Activated CD8-positive, alpha-beta memory T cell treated with anti-CD3 and anti-CD28 coated beads, Interleukin-2, amount 50 U/mL, for 1 hour (primary cell): Measurements from ENCODE around the gene SOX1.

ENCODE experiments used
- DNase-seq: peaks from one replicate; pipeline ENCODE4 v3.0.0-alpha.2; 2020; ENCODE audit errors: extremely low read depth

Gene SOX1

DNA sequence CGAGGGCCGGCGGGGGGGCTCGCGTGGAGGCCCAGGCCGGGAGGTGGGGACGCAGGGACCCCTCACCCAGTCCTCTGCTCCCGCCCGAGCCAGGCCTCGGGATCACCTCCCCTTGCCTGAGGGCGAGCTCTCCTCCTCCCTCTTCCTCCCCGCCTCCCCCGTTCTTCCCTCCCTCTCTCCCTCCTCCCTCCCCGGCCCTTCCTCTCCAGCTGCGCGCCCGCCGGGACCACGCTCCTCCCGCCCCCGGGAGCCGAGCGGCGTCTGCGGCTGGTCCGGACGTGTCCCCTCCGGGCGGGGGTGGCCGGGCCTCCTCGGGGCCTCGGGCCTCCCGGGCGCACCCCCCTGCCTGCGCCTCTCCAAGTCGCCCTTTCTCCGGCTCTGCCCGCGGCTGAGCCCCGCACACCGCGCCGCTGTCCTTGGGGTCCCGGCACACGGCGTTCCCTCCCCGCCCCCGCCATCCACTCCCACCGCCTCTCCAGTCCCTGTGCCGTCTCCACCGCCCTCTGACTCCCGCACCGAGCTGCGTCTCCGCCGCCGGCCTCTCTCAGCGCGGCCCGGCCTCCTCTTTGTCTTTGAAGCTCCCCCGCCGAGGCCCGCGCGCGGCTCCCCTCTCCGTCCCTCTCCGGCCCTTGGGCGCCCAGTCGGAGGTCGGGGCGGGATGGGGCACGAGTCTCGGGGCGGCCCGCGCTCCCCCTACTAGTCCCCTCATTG lies 5.7 kb downstream of the SOX1 start:
- DNase-seq: no peak

DNA sequence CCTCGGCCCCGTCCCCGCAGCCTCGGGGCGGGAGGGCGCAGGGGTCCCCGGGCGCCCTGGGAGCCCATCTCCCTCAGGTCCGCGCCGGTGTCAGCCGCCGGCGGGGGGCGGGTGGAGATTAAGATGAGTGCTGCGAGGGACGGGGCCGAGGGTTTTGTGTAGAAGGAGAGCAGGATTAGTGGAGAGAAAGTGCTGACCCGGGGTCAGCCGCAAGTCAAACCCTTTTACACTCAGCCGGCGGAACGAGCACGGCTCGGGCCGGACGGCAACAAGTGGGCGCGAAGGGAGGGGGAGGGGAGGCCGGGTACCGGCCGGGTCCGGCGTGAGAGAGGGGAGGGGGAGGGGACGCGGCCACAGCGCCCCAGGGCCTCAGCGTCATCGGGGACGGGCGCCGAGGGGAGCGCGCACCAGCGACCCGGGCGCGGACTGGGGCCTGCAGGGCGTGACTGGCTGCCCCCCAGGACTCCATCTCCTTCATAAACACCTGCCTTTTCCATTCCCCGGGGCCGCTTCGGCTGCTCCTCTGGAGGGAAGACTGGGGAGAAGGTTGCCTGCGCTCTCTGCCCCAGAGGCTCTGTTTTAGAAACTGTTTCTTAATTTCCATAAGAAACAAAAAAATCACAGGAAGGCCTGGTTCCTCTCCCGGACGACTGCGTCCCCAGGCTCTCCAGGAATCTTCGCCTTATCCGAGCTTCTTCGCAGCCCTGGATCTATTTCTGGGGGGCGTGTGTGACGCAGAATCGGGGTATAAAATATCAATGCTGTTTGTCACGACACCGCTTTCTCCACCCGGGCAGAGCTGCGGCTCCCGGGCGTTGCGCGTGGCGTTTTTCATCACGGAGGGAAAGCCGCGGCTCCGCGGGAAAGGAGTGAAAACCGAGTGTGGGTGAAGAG lies 6.5 kb downstream of the SOX1 start:
- DNase-seq: no peak

DNA sequence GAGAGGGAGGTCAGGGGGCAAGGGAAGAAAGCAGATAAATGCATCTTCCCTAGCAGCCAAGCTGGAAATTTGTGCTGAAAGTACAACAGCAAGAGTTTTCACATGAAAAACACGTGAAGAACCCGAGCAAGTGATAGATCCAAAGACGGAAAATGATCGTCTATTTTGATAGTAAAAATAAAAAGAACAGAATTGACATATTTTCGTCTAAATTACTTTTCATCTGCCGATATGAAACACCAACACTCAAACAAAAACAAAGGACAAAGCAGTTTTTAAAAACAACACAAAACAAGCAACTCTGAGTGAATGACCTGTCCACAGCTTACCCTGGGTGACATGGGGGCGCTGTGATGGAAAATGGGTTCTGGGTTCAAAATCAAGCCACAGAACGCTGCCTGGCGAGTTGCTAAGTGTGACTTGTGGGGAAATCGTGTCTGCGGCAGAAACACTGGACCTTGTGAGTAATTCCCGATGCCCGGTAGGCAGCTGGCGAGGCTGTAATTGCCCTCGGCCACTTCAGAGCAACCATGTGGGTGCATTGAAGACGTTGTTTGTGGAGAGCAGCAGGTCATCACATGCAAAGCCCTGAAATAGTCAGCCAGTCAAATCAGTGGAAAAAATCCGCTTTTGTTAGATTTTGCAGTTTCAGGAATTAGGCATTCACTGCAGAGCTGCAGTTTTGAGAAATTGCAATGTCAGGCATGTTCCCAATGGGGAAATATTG lies 7.4 kb downstream of the SOX1 start:
- DNase-seq: no peak

DNA sequence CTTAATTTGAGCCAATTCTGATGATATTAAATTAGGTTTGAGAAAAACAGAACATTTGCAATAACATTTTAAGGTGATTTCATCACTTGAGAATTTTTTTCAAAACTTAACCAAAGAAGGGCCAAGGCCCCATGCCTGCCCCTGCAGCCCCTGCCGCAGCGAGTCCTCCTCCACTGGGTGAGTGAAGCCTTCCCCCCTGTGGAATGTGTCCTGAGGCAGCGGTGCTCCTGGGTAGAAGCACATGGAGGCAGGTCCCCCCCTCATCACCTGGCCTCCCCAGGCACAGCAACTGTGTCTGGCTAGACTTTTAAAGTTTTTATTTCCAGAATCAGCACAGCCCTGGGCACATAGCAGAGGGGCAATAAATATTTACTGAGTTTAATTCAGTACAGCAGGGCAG lies 10.8 kb downstream of the SOX1 start:
- DNase-seq: no peak

DNA sequence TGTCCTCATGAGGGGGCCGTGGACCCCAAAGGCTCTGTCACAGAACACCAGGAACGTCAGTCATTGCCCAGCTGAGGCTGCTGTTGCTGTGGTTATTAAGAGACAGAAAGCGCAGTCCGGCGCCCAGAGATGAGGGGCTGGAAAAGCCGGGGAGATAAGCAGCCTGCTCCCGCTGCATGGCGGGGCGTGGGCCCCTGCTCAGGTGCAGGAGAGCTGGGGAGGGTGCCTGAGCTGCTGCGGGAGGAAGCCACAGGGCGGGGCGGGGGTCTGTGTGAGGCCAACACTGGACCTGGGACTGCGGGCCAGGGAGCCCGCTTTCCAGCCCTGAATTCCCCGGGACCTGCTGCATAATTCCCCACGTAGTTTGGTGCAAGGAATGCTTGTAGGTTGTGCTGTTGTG lies 11.3 kb downstream of the SOX1 start:
- DNase-seq: no peak

DNA sequence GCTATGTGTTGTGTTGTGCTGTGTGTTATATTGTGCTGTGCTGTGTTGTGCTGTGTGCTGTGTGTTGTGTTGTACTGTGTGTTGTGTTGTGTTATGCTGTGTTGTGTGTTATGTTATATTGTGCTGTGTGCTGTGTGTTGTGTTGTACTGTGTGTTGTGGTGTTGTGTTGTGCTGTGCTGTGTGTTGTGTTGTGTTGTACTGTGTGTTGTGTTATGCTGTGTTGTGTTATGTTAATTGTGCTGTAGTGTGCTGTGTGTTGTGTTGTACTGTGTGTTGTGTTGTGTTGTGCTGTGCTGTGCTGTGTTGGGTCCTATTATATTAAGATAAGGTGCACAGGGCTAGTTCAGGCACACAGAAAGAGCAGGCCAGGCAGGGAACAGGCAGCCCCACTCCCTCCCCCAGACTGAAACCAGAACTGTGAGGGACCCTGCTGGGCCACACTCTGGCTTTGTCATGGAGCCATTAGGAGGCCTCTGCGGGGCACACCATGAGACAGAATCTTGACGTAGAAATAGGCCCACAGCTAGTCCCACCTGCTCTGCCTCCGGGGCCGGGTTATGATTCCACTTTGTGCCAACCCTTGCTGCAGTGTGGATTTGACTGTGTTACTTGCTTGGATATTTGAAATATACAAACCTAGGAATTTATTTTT lies 12.1 kb downstream of the SOX1 start:
- no peak for DNase-seq

DNA sequence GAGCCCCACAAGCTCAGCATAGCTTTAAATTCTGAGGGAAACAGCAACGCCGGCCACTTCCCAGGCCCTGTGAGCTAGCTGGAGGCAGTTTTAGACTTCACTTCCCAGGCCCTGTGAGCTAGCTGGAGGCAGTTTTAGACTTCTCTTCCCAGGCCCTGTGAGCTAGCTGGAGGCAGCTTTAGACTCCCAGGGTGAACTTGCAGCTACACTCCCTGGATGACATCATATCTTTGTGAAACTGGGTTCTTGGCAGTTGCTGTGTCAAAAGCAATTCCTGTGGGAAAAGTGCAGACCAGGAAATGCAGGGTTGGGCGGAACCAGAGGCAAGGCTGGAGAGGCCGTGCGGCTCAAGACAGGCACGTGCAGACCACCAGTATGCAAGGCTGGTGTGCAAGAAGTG lies 12.7 kb downstream of the SOX1 start:
- no peak for DNase-seq

DNA sequence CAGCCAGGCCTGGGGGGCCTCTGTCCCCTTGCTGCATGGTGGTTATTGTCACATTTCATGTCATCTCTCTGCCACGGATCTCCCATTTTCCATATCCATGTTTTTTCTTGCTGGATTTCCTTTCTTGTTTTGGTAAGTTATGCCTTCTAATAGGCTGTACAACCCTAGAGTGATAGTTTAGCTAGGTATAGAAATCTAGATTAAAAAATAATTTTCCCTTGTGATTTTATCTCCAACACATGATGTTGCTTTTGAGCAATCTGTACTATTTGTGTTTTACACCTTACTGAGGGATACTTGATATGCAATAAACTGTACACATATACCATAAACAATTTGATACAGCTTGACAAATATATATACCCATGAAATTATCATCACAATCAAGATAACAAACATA lies 17.0 kb downstream of the SOX1 start:
- no peak for DNase-seq

DNA sequence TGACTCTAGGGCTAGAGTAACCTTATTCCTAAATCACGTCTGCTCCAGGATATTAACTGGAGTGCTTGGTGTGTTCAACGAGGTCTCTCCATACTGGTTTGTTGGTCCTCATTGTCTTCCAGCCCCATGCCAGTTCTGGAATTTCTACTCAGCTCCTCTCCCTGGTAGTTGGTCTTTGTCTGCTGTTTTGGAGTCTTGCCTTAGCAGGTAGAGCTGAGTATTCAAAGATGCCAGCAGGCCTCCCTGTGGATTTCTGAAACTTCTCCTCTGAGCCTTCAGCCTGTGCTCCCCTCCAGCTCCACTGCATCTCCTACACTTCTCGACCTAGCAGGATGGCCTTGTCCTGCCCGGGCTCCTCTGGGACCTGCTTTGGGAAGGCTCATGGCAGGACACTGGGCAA lies 25.5 kb downstream of the SOX1 start:
- no peak for DNase-seq

DNA sequence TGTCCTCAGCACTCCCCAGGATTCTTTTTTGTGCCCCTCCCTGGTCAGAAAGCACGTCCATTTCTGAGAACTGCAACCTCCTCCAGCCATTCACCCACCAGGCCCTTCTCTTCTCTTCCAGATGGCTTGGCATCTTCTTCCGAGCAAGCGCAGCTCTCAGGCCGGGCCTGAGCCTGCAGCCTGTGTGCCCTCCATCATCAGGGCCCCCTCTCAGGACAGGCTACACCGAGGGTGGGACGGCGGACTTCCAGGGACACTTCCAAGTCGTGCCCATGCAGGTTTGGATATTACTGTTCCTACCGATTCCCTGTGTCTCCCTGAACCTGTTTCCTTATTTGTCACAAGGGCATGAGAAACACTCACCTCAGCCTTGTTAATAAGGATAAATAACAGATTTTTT lies 28.4 kb downstream of the SOX1 start:
- DNase-seq: no peak

DNA sequence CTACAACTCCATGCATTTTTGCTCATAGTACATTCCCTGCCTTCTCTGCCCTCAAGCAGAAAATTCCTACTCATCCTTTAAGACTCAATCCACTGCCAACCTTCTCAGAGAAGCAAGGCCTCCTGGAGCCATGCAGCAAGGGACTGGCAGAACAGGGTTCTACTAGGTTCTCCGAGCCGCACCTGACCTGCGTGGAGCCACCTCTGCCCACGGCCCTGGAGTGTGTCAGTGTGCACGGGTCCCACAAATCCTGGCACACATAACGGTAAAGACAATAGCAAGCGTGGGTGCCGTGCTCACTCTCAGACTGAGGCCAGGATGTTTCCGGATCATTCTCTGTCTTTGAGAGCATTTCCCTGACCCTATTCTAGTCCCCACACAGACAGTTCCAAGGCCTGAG lies 30.0 kb downstream of the SOX1 start:
- DNase-seq: no peak

DNA sequence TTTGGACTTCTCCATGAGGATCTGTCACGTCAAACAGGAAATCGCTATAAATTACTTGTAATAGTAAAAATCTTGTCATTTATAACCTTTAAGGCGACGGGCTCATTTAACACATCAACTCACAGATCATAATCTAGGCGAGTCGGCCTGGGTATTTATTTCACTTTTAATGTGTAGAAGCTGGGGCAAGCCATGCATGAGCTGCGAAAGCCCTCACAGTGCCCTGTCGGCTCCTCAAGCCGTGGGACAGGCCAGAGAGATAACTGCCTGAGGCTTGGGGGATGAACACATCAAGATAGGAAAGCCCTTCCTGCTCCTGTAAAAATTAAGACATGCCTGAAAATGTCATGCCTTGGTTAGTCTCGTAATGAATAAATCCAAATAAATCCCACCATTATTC lies 30.8 kb downstream of the SOX1 start:
- DNase-seq: no peak

DNA sequence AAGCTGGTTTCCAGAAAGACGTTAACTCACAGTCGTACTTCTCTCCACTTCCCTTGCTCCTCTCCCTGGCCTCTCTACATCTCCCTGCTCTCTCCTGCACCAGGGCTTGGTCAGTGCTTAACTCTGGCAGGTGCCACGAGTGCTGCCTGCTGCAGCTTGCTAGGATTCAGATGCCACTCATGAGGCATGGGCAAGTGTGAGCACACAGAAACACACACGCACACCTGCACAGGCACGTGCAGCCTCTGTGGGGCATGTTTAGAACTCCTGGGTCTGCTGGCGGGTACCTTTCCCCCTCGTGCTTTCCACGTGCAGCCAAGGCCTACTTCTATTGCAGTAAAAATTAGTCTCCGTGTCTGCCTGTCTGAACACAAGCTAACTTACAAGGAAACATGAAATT lies 31.8 kb downstream of the SOX1 start:
- DNase-seq: no peak

DNA sequence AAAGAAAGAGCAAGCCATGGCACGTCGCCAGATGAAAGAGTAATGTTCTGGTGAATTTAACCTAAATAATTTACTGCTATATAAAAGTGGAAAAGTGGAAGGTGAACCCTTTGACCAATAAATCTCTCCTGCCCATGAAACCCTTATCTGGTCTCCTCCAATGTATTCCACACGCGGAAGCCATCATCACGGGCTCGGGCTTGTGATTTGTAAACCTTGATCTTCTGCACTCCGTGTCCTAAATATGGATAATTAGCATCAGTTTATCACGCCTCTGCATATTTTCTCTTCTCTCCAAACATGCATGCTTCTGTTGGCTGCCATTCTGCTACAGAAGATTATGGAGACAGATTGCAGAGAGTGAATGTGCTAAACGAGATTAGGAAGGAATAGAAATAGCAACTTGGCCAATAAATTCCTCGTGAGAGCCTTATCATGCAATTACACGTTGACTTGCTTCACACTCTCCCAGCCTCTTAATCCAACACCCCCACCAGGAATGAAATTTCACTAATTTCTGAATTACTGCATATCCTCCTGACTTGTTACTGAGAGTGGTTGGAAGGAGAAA lies 34.5 kb downstream of the SOX1 start:
- no peak for DNase-seq

DNA sequence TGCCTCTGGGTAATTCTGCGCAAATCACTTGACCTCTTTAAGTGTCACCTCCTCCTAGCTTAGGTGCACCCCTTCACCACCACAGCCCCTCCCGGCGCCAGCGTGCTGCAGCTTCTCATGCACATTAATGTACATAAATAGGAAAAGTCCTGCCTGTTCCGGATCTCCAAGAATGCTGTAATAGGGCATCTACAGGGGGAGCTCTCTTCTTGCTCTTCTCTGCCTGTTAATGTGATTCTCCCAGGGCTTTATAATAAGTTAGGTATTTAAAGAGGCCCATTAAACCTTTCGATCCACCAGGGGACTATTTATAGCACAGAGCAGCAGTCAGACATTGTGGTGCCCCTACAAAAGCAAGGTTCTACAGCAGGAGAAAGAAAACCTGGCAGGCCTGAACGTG lies 35.3 kb downstream of the SOX1 start:
- no peak for DNase-seq

DNA sequence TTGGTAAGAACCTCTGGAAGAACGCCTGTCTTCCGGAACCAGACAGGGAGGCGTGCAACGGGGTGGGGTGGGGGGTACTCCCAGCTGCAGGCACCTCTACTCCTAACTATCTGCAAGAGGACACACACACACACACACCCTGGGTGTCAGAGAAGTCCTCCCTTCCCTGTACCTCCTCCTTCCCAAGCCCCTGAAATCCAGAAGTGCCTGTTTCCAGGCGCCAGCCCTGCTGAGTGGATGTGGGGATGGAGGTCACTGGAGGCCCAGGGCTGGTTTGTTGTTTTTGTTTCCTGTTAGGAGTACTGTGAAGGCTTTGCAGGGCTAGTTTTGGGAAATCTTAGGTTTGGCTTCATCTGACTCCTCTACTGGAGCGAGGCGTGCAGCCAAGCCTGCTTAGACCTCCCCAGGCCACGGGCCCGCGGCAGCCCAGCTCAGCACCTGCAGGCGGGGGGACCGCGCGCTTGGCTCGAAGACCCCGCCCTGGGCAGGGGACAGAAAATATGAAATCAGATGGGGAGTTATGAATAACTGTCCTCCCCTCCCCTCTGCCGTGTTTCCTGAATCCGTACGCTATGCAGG lies 36.4 kb downstream of the SOX1 start:
- DNase-seq: no peak

DNA sequence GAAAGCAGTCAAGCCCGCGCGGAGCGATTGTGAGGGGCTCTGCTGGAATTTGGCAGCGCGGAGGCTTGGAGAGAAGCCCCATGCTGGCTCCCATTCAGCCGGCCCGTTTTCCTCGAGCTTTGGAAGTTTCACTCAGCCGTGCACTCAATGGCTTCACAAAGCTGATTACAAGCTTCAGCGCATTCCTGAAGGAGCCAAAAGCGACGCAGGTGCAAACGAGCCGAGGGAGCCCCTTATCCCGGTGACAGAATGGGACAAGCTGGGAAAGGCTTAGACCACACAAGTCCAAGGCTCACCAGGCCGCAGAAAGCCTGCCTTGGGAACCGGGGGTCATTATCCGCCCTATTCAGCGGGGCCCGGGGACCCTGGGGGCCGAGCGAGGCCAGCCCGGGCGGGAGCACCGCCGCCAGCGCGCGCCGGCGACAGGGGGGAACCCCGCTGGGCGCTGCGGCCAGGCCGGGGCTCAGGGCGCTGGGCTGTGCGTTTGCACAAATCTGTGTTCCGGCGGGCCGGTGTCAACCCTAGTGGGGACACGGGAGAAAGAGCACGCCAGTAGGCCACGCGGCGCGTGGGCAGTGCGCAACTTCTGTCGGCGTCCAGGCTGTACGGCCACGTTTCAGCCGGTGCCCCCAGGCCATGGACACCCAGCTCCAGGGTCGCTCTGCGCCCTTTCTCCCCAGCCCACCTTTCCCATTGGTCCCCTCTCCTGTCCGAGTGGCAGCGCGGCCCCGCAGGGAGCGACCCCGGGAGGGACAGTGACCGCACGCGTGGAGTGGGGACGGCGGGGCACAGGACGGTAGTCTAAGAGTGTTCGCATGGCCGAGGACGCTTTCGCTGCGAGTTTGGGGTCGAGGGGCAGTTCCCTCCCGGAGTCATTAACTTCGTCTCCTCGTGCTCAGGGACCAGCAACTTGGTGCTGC lies 37.3 kb downstream of the SOX1 start:
- DNase-seq: no peak

DNA sequence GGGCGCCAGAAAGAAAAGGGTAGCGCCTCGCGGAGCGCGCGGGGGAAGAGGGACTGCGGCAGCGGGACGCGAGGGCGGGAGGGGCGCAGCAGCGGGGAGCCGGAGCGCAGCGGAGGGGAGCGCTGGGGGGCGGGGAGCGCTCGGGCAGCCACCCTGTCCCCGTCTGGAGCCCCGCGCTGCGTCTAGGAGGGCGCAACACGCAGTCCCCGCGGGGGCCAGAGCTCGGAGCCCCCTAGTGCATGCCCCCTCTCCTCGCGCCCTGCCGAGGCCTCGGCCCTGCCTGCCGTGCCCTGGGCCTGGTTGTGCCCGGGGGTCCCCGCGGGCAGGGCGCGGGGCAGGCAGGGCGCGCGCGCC lies 37.9 kb downstream of the SOX1 start:
- DNase-seq: no peak

DNA sequence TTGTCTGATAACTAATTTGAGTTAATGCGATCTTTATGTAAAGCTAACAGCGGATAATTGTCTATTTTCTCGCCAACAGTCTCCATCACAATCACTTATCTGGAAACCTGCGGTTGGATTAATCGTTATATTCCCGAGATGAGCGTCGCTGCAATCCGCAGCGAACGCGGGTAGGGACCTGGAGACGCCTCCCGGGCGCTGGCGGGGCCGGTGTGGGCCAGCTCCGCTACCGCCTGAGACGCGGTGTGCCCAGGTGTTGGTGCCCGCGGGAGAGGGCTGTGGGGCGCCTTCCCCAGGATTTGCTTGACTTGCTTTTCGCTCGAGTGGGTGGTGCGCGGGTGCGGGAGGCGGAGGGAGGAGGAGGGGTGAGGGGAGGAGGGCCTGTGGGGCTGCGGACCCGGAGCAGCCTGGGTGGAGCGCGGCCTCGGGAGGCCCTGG lies 38.3 kb downstream of the SOX1 start:
- DNase-seq: no peak

DNA sequence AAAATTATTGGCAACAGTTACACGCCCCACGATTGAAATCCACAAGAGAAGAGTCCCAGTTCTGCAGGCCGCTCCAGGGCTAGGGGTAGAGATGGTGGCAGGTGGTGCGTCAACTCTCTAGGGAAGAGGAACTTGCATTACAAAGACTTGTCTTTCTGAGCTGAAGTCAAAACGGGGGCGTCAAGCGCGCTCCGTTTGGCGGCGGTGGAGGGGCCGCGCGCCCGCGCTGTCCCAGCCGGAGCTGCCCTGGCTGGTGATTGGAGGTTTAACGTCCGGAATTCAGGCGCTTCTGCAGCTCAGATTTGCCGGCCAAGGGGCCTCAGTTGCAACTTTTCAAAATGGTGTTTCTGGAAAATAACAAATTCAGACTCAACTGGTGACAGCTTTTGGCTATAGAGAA lies 38.9 kb downstream of the SOX1 start:
- no peak for DNase-seq
